WTC11 (cell line): ENCODE results near the gene OPRL1.

Experiments used
- CREB1 ChIP-seq: sonication (generic); formaldehyde crosslinking; IDR thresholded peaks from 2 replicates; pipeline ENCODE4 v1.8.0; 2023; ENCODE audit warnings: mild to moderate bottlenecking, missing genetic modification reagents
- JUN ChIP-seq: sonication (generic); formaldehyde crosslinking; IDR thresholded peaks from 2 replicates; pipeline ENCODE4 v1.8.0; 2023; ENCODE audit warnings: mild to moderate bottlenecking, missing genetic modification reagents
- SP1 ChIP-seq: sonication (generic); formaldehyde crosslinking; conservative IDR thresholded peaks from 2 replicates; pipeline ENCODE4 v1.8.1; 2022; ENCODE audit warnings: missing genetic modification reagents
- TF ChIP-seq, protein P1 (sequence below): fragments of 200-600 bp; IDR thresholded peaks from 2 replicates; pipeline ENCODE4 v1.8.0; 2022; ENCODE audit warnings: antibody characterized with exemption

DNA sequence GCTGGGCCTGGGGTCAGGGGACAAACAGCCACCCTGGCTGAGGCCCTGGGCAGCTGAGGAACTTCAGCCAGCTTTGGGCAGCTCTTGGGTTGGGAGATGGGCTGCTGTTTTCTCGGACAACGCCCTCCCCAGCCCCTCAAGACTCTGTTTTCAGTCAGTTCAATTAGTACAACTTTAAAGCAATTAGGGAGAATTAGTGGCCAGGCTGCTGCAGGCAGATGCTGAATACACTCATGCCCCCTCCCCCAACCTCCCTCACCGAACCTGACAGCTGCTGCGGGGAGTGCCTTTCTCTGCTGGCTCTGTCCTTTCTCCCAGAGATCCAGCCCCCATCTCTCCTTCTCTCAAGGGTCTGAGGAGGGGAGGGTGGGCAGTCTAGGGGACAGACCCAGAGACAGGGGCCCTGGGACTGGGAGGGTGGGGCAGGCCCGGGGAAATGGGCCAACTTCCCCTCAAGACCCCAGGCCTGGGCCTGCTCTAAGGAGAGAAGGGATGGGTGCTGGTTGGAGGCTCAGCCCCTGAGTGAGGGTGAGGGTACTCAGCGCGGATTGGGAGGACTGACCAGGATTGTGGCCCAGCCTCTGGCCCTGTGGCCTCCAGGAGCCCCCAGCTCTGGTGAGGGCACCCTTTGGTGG, 66.5 kb downstream of the OPRL1 start:
- no peak for TF ChIP-seq SP1 (CRISPR knock-in tag)
- TF ChIP-seq, protein P1, sequence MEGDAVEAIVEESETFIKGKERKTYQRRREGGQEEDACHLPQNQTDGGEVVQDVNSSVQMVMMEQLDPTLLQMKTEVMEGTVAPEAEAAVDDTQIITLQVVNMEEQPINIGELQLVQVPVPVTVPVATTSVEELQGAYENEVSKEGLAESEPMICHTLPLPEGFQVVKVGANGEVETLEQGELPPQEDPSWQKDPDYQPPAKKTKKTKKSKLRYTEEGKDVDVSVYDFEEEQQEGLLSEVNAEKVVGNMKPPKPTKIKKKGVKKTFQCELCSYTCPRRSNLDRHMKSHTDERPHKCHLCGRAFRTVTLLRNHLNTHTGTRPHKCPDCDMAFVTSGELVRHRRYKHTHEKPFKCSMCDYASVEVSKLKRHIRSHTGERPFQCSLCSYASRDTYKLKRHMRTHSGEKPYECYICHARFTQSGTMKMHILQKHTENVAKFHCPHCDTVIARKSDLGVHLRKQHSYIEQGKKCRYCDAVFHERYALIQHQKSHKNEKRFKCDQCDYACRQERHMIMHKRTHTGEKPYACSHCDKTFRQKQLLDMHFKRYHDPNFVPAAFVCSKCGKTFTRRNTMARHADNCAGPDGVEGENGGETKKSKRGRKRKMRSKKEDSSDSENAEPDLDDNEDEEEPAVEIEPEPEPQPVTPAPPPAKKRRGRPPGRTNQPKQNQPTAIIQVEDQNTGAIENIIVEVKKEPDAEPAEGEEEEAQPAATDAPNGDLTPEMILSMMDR: no peak
- TF ChIP-seq CREB1: no peak
- TF ChIP-seq JUN (CRISPR knock-in tag): no peak
